GM10266 (cell line): Measurements from ENCODE around the gene SRGAP1.

ENCODE experiments used
- DNase-seq: peaks from one replicate; pipeline ENCODE4 v3.0.0; 2012; ENCODE audit errors: extremely low spot score
- TF ChIP-seq, protein P1 (sequence below): IDR thresholded peaks from 2 replicates; pipeline ENCODE4 v1.5.1; 2012; ENCODE audit warnings: mild to moderate bottlenecking, low read depth; ENCODE audit not compliant: control insufficient read depth, insufficient read depth; ENCODE audit errors: missing control alignments

Gene SRGAP1

DNA sequence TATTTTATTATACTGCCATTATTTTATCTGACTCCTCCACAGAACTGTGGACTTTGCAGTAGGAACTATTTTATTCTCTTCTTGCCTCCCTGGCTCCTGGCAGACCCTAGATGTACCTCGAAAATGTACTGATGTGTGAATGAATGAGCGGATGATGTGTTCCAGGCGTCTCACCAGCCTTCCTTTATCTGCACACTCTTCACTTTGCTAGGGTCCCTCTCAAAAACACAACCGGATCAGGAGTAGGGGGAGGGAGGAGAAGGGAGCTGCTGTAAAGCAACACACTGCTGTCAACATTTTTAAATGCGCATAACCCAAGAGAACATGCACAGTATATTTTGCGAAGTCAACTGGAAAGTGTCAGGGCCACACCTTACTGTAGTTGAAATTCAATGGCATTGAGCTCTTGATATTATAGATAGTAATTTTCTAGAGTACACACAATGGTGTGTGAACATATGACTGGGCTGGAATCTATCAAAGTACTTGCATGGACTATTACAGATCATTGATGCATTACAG lies 36.3 kb downstream of the SRGAP1 start:
- TF ChIP-seq, protein P1, sequence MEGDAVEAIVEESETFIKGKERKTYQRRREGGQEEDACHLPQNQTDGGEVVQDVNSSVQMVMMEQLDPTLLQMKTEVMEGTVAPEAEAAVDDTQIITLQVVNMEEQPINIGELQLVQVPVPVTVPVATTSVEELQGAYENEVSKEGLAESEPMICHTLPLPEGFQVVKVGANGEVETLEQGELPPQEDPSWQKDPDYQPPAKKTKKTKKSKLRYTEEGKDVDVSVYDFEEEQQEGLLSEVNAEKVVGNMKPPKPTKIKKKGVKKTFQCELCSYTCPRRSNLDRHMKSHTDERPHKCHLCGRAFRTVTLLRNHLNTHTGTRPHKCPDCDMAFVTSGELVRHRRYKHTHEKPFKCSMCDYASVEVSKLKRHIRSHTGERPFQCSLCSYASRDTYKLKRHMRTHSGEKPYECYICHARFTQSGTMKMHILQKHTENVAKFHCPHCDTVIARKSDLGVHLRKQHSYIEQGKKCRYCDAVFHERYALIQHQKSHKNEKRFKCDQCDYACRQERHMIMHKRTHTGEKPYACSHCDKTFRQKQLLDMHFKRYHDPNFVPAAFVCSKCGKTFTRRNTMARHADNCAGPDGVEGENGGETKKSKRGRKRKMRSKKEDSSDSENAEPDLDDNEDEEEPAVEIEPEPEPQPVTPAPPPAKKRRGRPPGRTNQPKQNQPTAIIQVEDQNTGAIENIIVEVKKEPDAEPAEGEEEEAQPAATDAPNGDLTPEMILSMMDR: no peak
- DNase-seq: no peak

DNA sequence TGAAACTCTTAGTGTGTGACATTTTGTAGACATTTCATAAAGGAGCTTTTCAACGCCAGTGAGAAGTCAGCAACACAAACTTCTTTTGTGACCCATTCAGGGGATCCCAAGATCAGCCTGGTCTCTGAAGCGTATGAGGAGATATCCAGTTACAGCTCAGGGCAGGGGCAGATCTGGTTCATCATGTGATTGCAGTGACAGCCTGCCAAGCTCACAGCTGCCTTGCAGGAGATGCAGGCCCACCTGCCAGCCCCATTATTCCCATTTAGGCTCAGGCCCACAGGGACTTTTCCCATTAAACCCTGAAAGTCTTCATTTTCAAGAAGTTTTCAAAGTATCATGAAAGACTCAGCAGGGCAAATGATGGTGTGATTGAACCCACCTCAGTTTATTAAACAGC lies 38.3 kb downstream of the SRGAP1 start:
- TF ChIP-seq, protein P1: no peak
- no peak for DNase-seq

DNA sequence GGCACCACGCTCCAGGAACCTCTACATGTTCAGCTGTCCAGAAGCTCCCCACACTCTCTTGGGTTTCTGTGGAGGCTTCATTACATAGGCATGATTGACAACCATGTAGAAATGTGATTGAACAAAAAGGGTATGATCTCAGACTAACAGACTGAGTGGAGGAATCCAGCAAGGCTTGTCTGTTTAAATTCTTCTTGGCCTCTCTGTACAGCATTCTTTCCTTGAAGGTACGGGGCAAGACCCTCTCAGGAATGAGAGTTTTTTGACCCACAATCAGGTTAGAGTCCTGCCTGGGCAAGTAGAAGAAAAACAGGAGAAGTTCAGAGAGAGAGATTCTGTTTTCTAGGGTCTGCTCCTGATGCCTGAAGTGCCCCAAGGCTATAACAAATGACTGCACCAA lies 40.9 kb downstream of the SRGAP1 start:
- TF ChIP-seq, protein P1: no peak
- no peak for DNase-seq

DNA sequence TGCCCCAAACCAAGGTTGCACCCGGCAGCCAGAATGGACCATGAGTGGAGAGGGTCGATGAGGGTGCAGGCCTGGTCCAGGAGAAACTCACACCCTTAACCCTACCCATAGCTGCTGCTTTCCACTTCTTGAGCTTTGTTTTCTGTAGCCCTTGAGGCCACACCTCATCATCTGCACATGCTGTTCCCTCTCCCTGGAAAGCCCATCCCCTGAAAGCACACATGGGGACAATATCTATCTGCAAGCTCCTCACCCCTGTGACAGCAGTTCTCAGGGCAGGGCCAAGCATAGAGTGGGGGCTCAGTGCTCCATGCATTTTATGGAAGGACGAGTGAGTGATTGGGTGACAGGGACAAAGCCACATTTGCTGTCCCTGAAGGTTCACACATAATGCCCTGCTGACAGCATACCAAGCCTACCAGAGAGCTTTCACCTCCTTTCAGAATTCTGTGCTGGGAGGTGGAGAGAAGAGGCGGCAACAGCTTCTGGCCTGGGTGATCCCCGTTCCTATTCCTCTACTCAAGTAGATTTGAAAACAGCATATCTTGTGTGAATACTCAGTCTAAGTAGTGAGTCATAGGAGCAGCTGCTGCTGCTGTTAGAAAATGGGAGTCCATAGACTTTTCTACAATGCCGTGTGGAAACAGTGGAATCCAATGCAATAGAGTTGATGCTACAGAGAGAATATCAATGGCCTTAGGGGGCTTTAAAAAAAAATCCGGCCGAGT lies 44.6 kb downstream of the SRGAP1 start:
- TF ChIP-seq, protein P1: no peak
- no peak for DNase-seq

DNA sequence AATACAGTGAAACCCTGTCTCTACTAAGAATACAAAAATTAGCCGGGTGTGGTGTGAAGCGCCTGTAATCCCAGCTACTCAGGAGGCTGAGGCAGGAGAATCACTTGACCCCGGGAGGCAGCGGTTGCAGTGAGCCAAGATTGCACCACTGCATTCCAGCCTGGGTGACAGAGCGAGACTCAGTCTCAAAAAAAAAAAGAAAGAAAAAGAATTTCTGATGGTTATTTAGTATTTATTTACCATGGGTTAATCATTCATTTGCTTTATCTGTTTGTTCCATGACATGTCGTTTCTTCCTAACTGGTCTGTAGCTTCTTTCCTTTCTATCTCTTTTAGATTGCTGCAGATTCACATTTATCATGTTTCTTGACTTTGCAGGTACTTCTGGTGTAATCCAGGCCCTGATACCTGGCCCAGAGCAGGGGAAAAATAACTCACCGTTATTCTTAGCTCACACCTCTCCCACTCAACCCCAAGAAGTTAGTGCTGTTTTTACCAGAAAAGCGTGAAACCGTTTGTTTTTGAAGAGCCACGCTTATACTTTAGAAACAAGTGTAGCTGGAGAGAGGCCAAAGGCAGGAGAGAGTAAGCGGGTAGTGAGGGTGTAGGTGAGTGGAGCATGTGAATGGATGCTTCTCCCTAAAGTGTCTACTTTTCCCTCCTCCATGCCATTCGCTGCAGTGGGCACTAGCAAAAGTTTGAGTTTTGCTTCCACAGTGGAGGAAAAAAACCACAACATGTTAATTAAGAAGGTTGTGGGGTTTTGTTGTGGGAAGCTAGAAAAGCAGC lies 45.4 kb downstream of the SRGAP1 start:
- TF ChIP-seq, protein P1: no peak

DNA sequence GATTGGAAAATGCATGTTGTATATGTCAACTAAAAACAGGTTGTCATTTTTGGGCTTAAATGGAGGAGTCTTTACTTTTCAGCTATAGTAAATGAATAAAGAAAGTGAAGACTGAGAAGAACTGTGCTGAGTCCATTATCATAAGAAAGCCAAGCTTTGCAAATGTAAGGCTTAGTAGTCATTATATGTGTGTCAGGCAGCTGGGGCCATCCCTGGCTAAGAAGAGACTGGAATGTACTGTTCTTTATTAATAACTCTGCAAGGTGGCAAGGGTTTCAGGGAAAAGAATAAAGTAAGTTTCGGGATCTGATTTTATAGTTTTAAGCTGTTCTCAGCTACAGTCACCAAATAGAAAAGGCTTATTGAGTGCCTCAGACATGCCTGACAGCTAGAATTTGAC lies 48.7 kb downstream of the SRGAP1 start:
- TF ChIP-seq, protein P1: no peak
- DNase-seq: no peak

More for the DNA sequence above, 45.4 kb downstream of the SRGAP1 start:
- no peak for DNase-seq

DNA sequence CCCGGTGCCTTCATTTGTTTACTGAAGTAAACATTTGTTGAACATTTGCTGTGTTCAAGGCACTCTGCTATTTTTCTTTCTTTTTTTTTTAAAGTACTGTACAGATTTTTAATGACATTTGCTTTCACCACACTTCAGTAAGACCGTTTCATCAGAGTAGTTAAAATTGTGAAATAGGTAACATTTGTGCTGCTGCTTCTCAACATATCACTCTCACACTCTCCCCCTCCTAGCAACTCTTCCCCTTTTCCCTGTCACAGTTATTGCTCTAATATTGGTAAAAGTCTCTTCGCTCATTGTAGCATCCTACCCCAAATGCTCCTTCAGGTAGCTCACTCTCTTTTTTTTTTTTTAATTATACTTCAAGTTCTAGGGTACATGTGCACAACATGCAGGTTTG lies 49.6 kb downstream of the SRGAP1 start:
- TF ChIP-seq, protein P1: no peak
- DNase-seq: no peak
